HEK293 (cell line): ENCODE results near the gene LANCL2.

ENCODE experiments used
- KLF1 ChIP-seq: fragments of 450-650 bp; formaldehyde crosslinking; IDR thresholded peaks from 2 replicates; pipeline ENCODE4 v1.5.1; 2016; ENCODE audit warnings: missing biosample characterization, missing genetic modification characterization
- MYNN ChIP-seq: fragments of 450-650 bp; formaldehyde crosslinking; IDR thresholded peaks from 2 replicates; pipeline ENCODE4 v1.5.1; 2016; ENCODE audit warnings: missing biosample characterization, missing genetic modification characterization, borderline replicate concordance
- ZNF10 ChIP-seq: fragments of 450-650 bp; formaldehyde crosslinking; IDR thresholded peaks from 2 replicates; pipeline ENCODE4 v1.5.1; 2017; ENCODE audit warnings: missing biosample characterization, missing genetic modification characterization
- ZNF23 ChIP-seq: fragments of 450-650 bp; formaldehyde crosslinking; IDR thresholded peaks from 2 replicates; pipeline ENCODE4 v1.5.1; 2016; ENCODE audit warnings: missing biosample characterization, missing genetic modification characterization, borderline replicate concordance
- ZNF37A ChIP-seq: fragments of 450-650 bp; IDR thresholded peaks from 2 replicates; pipeline ENCODE4 v1.5.1; 2018; ENCODE audit warnings: missing biosample characterization, missing genetic modification characterization
- ZNF549 ChIP-seq: fragments of 450-650 bp; IDR thresholded peaks from 2 replicates; pipeline ENCODE4 v1.5.1; 2018; ENCODE audit warnings: missing biosample characterization, missing genetic modification characterization, mild to moderate bottlenecking, inconsistent platforms, moderate library complexity
- ZNF561 ChIP-seq: fragments of 450-650 bp; IDR thresholded peaks from 2 replicates; pipeline ENCODE4 v1.5.1; 2018; ENCODE audit warnings: missing biosample characterization, missing genetic modification characterization, borderline replicate concordance
- ZNF792 ChIP-seq: fragments of 450-650 bp; formaldehyde crosslinking; IDR thresholded peaks from 2 replicates; pipeline ENCODE4 v1.5.1; 2016; ENCODE audit warnings: missing biosample characterization, missing genetic modification characterization
- ZNF830 ChIP-seq: fragments of 450-650 bp; IDR thresholded peaks from 2 replicates; pipeline ENCODE4 v1.5.0; 2018; ENCODE audit warnings: missing biosample characterization, missing genetic modification characterization, low read depth, mild to moderate bottlenecking, moderate library complexity
- TF ChIP-seq, protein P1 (sequence below): fragments of 450-650 bp; formaldehyde crosslinking; IDR thresholded peaks from 2 replicates; pipeline ENCODE4 v1.5.1; 2016; ENCODE audit warnings: missing biosample characterization, missing genetic modification characterization
- TF ChIP-seq, protein P2 (sequence below): fragments of 450-650 bp; formaldehyde crosslinking; conservative IDR thresholded peaks from 2 replicates; pipeline ENCODE4 v1.5.1; 2016; ENCODE audit warnings: low read depth, missing biosample characterization, missing genetic modification characterization

DNA sequence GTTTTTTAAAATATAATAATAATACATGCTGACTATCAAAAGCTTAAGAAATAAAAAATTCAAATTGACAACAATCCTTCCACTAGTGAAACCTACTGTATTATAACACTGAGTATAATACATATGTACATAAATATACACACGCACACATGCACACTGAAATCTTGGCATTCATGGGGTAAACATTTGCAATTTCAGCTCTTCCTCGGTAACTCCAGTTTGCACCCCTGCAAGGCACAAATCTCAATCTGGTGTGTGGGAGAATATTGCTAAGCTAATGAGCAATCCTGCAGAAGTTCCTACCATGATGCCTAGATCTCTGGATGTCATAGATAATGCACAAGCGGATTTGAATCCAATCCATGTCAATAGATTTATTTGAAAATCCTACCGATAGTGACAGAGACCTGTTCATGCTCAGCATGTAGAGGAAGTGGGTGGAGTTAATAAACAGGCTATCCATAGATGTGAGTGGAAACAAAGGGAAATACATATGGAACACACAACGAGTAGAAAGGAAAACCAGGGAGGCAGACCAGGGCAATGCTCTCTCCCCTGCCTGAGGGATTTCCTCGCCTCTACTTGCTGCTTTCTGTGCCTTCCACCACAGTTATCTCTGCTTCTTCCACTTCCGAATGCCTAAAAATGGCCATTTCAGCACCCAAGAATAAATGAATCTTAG, 38.1 kb upstream of the LANCL2 start:
- TF ChIP-seq ZNF10 (tag by site-specific recombination) (no peak), ZNF23 (no peak), MYNN (tag by site-specific recombination) (no peak), ZNF549 (tag by site-specific recombination) (no peak), ZNF37A (tag by site-specific recombination) (no peak), ZNF792 (no peak), ZNF561 (no peak), ZNF830 (no peak), KLF1 (tag by site-specific recombination) (no peak)
- TF ChIP-seq, protein P1, sequence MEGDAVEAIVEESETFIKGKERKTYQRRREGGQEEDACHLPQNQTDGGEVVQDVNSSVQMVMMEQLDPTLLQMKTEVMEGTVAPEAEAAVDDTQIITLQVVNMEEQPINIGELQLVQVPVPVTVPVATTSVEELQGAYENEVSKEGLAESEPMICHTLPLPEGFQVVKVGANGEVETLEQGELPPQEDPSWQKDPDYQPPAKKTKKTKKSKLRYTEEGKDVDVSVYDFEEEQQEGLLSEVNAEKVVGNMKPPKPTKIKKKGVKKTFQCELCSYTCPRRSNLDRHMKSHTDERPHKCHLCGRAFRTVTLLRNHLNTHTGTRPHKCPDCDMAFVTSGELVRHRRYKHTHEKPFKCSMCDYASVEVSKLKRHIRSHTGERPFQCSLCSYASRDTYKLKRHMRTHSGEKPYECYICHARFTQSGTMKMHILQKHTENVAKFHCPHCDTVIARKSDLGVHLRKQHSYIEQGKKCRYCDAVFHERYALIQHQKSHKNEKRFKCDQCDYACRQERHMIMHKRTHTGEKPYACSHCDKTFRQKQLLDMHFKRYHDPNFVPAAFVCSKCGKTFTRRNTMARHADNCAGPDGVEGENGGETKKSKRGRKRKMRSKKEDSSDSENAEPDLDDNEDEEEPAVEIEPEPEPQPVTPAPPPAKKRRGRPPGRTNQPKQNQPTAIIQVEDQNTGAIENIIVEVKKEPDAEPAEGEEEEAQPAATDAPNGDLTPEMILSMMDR = no peak
- TF ChIP-seq, protein P2, sequence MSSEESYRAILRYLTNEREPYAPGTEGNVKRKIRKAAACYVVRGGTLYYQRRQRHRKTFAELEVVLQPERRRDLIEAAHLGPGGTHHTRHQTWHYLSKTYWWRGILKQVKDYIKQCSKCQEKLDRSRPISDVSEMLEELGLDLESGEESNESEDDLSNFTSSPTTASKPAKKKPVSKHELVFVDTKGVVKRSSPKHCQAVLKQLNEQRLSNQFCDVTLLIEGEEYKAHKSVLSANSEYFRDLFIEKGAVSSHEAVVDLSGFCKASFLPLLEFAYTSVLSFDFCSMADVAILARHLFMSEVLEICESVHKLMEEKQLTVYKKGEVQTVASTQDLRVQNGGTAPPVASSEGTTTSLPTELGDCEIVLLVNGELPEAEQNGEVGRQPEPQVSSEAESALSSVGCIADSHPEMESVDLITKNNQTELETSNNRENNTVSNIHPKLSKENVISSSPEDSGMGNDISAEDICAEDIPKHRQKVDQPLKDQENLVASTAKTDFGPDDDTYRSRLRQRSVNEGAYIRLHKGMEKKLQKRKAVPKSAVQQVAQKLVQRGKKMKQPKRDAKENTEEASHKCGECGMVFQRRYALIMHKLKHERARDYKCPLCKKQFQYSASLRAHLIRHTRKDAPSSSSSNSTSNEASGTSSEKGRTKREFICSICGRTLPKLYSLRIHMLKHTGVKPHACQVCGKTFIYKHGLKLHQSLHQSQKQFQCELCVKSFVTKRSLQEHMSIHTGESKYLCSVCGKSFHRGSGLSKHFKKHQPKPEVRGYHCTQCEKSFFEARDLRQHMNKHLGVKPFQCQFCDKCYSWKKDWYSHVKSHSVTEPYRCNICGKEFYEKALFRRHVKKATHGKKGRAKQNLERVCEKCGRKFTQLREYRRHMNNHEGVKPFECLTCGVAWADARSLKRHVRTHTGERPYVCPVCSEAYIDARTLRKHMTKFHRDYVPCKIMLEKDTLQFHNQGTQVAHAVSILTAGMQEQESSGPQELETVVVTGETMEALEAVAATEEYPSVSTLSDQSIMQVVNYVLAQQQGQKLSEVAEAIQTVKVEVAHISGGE = no peak
